Medulla oblongata (tissue), 1 donor: ENCODE measurements around the gene SVOP.
A peak's percentile ranks its signal among the peaks of the same experiment; 100 is the strongest.

Source experiments
- DNase-seq: peaks from one replicate; pipeline ENCODE4 v3.0.0-alpha.2; 2015; ENCODE audit errors: extremely low spot score

The SVOP gene

GRCh38 chr12:108935159-108935763 is 85.6 kb downstream of the SVOP start:
- DNase-seq: no peak

GRCh38 chr12:108933949-108934348 is 86.9 kb downstream of the SVOP start:
- DNase-seq: no peak

GRCh38 chr12:108930756-108931155 is 90.1 kb downstream of the SVOP start:
- DNase-seq: no peak

GRCh38 chr12:108930155-108930554 is 90.7 kb downstream of the SVOP start:
- peak; percentile 5 for DNase-seq

- DNase-seq: no peak
These were observed 92.2 kb downstream of the SVOP start for GRCh38 chr12:108928695-108929094.

- no peak for DNase-seq
These were observed 98.0 kb downstream of the SVOP start for GRCh38 chr12:108922918-108923317.

- no peak for DNase-seq
These were observed 98.9 kb downstream of the SVOP start for GRCh38 chr12:108921946-108922345.

GRCh38 chr12:108918960-108919642 is 101.8 kb downstream of the SVOP start:
- no peak for DNase-seq

- no peak for DNase-seq
These were observed 102.7 kb downstream of the SVOP start for GRCh38 chr12:108918206-108918605.

- DNase-seq: no peak
These were observed 104.5 kb downstream of the SVOP start for GRCh38 chr12:108916336-108916735.

- no peak for DNase-seq
These were observed 105.2 kb downstream of the SVOP start for GRCh38 chr12:108915632-108916133.

- peak; percentile 80 for DNase-seq
These were observed 106.7 kb downstream of the SVOP start for GRCh38 chr12:108914121-108914531.

- DNase-seq: no peak
These were observed 108.5 kb downstream of the SVOP start for GRCh38 chr12:108912361-108912760.

- no peak for DNase-seq
These were observed 109.0 kb downstream of the SVOP start for GRCh38 chr12:108911915-108912314.

- DNase-seq: peak; percentile 75
These were observed 110.5 kb downstream of the SVOP start for GRCh38 chr12:108910336-108910735.

- peak; percentile 63 for DNase-seq
These were observed 113.0 kb downstream of the SVOP start for GRCh38 chr12:108907839-108908351.

GRCh38 chr12:108906971-108907370 is 113.9 kb downstream of the SVOP start:
- no peak for DNase-seq

- peak; percentile 56 for DNase-seq
These were observed 115.1 kb downstream of the SVOP start for GRCh38 chr12:108905725-108906124.

- no peak for DNase-seq
These were observed 121.7 kb downstream of the SVOP start for GRCh38 chr12:108899145-108899544.

- no peak for DNase-seq
These were observed 124.1 kb downstream of the SVOP start for GRCh38 chr12:108896817-108897216.

- DNase-seq: no peak
These were observed 124.5 kb downstream of the SVOP start for GRCh38 chr12:108896336-108896735.

- DNase-seq: no peak
These were observed 125.6 kb downstream of the SVOP start for GRCh38 chr12:108895220-108895802.

- DNase-seq: no peak
These were observed 130.7 kb downstream of the SVOP start for GRCh38 chr12:108890208-108890607.
